Bronchial epithelial cell (primary cell): ENCODE measurements around the gene LRIG1. TPM values are rescaled to one million over a fixed set of nuclear protein-coding genes. Genes with fewer than 3 reads are reported as not detected.

ENCODE experiments used
- DNase-seq: peaks from one replicate; pipeline ENCODE4 v3.0.0-alpha.2; 2010; ENCODE audit warnings: low read depth
- FAIRE-seq: peaks from 2 replicates; lab custom pipeline; 2011; peaks lifted over from hg19 to GRCh38; lab: Jason Lieb, UNC
- H3K27me3 ChIP-seq: 2 replicates; pipeline ENCODE4 v1.5.1; 2011; ENCODE audit warnings: low read length; ENCODE audit not compliant: control insufficient read depth, insufficient read depth
- H3K36me3 ChIP-seq: 2 replicates; pipeline ENCODE4 v1.5.1; 2011; ENCODE audit warnings: low read length; ENCODE audit not compliant: control insufficient read depth, insufficient read depth
- H3K4me3 ChIP-seq: 2 replicates; pipeline ENCODE4 v1.5.1; 2011; ENCODE audit warnings: mild to moderate bottlenecking, low read depth, low read length, control low read depth
- CTCF ChIP-seq: IDR thresholded peaks from 2 replicates; pipeline ENCODE4 v1.5.1; 2011; ENCODE audit warnings: mild to moderate bottlenecking, moderate library complexity, low read length, control low read depth, inconsistent platforms; ENCODE audit not compliant: insufficient read depth, severe bottlenecking
- total RNA-seq: library from RNA; depleted of rRNA; stranded (reverse); fragments of >200 nt; gene quantifications from 2 replicates; pipeline ENCODE4 v1.2.1, GENCODE V29; 2014

The LRIG1 gene
- total RNA-seq, 1 donor from 2014 or later, result 11.6 TPM

- DNase-seq, result no peak
- no peak for TF ChIP-seq CTCF
- Histone ChIP-seq H3K36me3 (no peaks in the 10 kb centered on the region), H3K27me3 (no peaks in the 10 kb centered on the region), H3K4me3 (no peak overlapping the region)
- FAIRE-seq, result no peak
These were observed 16.4 kb upstream of the LRIG1 start for GRCh38 chr3:66517241-66517640.

- H3K36me3 ChIP-seq, result no peaks in the 10 kb centered on the region
- TF ChIP-seq CTCF, result no peak
- no peaks in the 10 kb centered on the region for H3K27me3 ChIP-seq
- DNase-seq, result no peak
- no peak overlapping the region for H3K4me3 ChIP-seq
- FAIRE-seq, result no peak
These were observed 7.6 kb upstream of the LRIG1 start for GRCh38 chr3:66508461-66508860.

- Histone ChIP-seq H3K4me3 (no peak overlapping the region), H3K36me3 (no peaks in the 10 kb centered on the region), H3K27me3 (no peaks in the 10 kb centered on the region)
- TF ChIP-seq CTCF, result no peak
- FAIRE-seq (no peak), DNase-seq (no peak)
These were observed 6.8 kb upstream of the LRIG1 start for GRCh38 chr3:66507423-66508260.

GRCh38 chr3:66506154-66506553 is 5.3 kb upstream of the LRIG1 start:
- H3K4me3 ChIP-seq, result no peak overlapping the region
- no peaks in the 10 kb centered on the region for H3K36me3 ChIP-seq
- TF ChIP-seq CTCF, result no peak
- DNase-seq, result no peak
- H3K27me3 ChIP-seq, result no peaks in the 10 kb centered on the region
- no peak for FAIRE-seq

GRCh38 chr3:66504850-66505641 is 4.2 kb upstream of the LRIG1 start:
- TF ChIP-seq CTCF, result no peak
- Histone ChIP-seq H3K36me3 (no peaks in the 10 kb centered on the region), H3K4me3 (no peak overlapping the region), H3K27me3 (no peaks in the 10 kb centered on the region)
- FAIRE-seq (no peak), DNase-seq (no peak)
